Stromal cell of bone marrow (primary cell): Measurements from ENCODE around the gene DUXB.
A peak's percentile ranks its signal among the peaks of the same experiment; 100 is the strongest.

Experiments used
- DNase-seq: peaks from one replicate; pipeline ENCODE4 v3.0.0-alpha.2; 2012; ENCODE audit warnings: low read depth

Gene DUXB

GRCh38 chr16:75701361-75701760 lies at the start of gene DUXB:
TSS of gene DUXB (minus strand) at chr16:75701461. CDS start at chr16:75701418, 43 bp downstream.
- no peak for DNase-seq

GRCh38 chr16:75750528-75750927 lies 49.3 kb upstream of the DUXB start:
- DNase-seq = no peak

- DNase-seq = no peak
Measured at GRCh38 chr16:75746359-75746758, 45.1 kb upstream of the DUXB start.

GRCh38 chr16:75745823-75746222 lies 44.6 kb upstream of the DUXB start:
- DNase-seq = no peak

GRCh38 chr16:75745242-75745641 lies 44.0 kb upstream of the DUXB start:
- no peak for DNase-seq

- no peak for DNase-seq
Measured at GRCh38 chr16:75742424-75743047, 41.3 kb upstream of the DUXB start.

- DNase-seq = peak; percentile 81
Measured at GRCh38 chr16:75733305-75734211, 32.3 kb upstream of the DUXB start.

GRCh38 chr16:75732871-75733270 lies 31.6 kb upstream of the DUXB start:
- no peak for DNase-seq

GRCh38 chr16:75727221-75727620 lies 26.0 kb upstream of the DUXB start:
- DNase-seq = no peak

DNA sequence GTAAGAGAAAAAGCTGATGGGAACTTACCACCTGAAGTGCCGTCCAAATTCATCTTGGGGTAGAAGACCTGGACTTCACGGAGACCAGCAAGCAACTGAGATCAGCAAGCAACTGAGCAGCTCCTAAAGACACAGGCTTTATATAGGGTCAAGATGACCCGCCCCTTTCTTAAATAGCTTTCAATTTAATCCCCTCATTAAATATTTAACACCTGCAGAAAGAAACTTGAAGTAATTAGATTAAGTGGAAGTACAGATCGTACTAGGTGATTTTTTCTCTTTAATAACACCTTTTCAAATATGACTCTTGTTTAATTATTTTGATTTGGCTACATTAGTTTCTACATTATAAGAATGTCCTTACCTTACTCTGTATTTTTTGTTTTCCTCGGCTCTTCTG lies 25.1 kb upstream of the DUXB start, which contains the start of gene CPHXL:
Gene CPHXL (minus strand): TSS at position 101 of the 400 bp plus-strand sequence. CDS start 48 bp downstream, at position 53.
- DNase-seq = no peak

GRCh38 chr16:75718452-75718851 lies 17.2 kb upstream of the DUXB start:
- DNase-seq = no peak

DNA sequence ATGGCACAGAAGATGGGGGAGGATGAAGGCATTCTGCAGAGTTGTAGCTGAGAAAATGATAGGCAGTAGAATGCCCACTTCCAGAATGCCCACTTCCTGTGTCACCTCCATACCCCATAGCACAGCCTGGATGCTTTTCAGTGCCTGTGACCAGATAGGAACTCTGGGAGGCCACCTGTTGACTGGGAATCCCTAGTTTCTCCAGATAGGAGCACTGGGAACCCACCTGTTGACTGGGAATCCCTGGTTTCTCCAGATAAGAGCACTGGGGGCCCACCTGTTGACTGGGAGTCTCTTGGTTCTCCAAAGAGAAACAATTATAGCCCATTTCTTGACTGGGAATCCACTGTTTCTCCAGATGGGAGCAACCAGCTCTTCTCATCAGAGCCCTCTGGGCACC lies 13.4 kb upstream of the DUXB start:
- no peak for DNase-seq

DNA sequence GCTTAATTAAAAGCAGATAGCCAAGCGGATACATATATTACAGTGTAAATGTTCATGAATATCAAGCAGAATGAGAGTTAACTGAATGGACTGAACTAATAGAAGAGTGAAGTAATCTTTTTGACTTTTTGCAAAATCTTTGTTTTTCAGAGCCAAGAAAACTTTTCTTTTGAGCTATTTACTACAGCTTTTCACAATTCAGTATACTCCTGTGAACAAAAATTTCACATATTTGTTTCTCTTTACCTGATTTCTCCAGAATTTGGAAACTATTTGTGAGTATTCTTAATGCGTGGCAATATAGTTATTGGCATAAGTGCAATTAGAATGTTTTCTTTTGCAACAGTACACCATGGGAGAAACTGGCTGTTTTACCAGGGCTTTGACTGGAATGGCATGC lies 9.1 kb upstream of the DUXB start:
- no peak for DNase-seq

DNA sequence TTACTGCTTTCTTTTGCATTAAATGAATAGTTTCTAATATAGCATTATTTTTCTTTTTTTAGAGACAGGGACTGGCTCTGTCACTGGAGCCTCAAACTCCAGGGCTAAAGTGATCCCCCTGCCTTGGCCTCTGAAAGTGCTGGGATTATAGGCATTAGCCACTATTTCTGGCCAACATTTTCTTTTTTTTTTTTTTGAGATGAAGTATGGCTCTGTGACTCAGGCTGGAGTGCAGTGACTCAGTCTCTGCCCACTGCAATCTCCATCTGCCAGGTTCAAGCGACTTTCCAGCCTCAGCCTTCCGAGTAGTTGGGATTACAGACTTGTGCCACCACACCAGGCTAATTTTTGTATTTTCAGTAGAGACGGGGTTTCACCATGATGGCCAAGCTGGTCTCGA lies 2.0 kb upstream of the DUXB start:
- peak; percentile 42 for DNase-seq

DNA sequence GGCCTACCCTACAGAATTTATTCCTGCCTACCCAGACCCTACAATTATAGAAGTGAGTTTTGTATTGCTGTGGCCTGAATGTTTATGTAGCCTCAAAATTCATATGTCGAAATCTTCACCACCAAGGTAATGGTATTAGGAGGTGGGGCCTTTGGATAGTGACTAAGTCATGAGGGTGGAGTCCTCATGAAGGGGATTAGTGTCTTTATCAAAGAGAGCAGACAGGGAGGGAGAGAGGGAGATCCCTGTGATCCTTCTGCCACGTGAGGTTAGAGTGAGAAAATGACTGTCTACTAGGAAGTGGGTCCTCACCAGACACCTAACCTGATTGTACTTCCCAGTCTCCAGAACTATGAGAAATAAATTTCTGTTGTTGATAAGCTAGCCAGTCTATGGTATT lies 981 bp upstream of the DUXB start:
- DNase-seq = no peak

DNA sequence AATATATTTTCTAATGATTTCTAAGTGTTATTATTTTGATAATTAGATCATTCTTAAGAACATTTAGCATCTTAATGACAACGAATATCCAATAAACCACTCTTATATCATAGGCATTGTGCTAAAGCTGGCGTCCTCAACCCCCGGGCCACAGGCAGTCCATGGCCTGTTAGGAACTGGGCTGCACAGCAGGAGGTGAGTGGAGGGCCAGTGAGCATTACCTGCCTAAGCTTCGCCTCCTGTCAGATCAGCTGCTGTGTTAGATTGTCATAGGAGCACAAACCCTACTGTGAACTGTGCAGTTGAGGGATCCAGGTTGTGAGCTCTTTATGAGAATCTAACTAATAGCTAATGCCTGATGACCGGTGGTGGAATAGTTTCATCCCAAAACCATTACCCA lies 3.7 kb downstream of the DUXB start:
- DNase-seq = no peak

DNA sequence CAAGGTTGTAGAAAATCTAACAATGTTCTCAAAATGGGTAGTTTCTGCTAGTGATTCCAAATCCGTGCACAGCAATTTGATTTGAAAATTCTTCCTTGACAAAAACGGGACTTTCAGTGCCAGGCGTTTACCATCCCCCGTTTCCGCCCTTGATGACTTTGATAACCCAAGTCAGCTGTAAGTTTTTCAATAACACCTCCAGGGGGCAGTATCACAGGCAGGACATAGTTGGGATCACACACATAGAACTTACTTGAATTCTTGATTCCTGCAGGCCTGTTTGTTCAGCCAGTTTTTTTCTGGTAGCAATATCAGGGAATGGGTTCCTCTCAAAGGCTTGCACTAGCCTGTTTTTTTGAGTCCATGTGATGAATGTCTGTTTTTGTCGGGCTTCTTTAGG lies 5.6 kb downstream of the DUXB start:
- DNase-seq = no peak

- DNase-seq = no peak
Measured at GRCh38 chr16:75687361-75687760, 13.9 kb downstream of the DUXB start.

DNA sequence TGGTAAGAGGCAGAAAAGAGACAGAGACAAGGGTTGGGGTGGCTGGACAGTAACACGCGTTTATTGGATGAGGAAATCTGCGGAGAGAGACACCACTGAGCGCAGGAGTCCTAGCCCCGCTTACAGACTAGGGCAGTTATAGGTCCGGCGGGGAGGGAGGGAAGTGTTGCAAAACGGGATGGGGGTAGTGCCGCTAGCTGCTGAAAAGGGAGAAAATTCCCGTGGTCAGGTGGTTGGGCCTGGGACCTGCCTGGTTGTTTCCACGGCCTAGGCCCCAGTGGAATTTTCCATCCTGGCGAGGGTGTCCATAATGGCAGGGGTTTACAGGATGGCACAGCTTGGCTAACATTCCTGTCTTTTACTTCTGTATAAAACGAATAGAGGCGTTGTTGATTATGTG lies 19.0 kb downstream of the DUXB start:
- no peak for DNase-seq

- DNase-seq = no peak
Measured at GRCh38 chr16:75679366-75679765, 21.9 kb downstream of the DUXB start.

DNA sequence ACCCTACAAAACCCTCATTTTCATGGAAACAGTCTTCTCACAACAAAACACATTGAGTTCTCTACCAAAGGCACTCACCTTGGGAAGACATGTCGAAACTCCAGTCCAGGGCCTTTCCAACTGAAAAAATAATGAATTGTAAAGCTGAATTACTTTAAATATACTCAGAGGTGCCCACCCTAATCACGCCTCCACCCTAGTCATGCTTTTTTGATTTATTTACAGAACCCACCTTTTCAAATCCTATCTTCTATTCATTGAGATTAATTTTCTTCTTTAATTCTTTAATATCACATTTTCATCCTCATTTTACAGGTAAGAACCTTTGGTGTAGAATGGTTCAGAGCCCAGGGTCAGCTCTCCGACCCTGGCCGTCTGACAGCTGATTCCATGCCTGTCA lies 24.4 kb downstream of the DUXB start, which contains the start of gene CPHXL2:
Gene CPHXL2 (minus strand): TSS at position 101 of the 400 bp plus-strand sequence. CDS start 10 bp downstream, at position 91.
- DNase-seq = no peak

- DNase-seq = no peak
Measured at GRCh38 chr16:75667503-75667902, 33.8 kb downstream of the DUXB start.

DNA sequence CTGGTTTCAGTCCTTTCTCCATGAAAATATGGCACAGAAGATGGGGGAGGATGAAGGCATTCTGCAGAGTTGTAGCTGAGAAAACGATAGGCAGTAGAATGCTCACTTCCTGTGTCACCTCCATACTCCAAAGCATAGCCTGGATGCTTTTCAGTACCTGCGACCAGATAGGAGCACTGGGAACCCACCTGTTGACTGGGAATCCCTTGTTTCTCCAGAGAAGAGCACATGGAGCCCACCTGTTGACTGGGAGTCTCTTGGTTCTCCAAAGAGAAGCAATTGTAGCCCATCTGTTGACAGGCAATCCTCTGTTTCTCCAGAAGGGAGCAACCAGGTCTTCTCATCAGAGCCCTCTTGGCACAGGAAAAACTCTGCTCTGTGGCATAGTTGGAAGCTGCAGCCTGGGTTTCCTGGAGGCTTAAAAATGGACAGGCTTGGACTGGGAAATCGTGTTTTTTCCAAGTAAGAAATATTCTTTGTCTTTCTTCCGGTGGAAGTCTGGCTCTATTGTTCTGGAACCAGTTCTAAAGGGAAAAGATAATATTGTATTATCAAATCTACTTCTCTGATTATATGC lies 40.4 kb downstream of the DUXB start:
- DNase-seq = no peak
